Measurements from ENCODE around the gene GPR61.

Gene GPR61

GRCh38 chr1:109491372-109491771 lies 48.3 kb upstream of the GPR61 start:
- POLR2A ChIA-PET = interaction anchor here (1.5 kb wide), 1 partner anchor 41 kb away, joined by 7 read pairs; no protein-coding TSS in a partner anchor
- Histone ChIP-seq H3K9me3 (ENCODE audit: control insufficient read depth, insufficient read depth, low read depth, low read length) (no peaks in the 10 kb centered on the region), H3K27ac (ENCODE audit: extremely low read depth, low read depth, low read length) (no peak overlapping the region), H3K4me3 (ENCODE audit: low read depth, low read length) (no peak overlapping the region), H3K4me1 (ENCODE audit: control insufficient read depth, insufficient read depth, low read length) (no peaks in the 10 kb centered on the region), H3K36me3 (ENCODE audit: control insufficient read depth in 2 of 2, insufficient read depth in 1 of 2, low read length in 2 of 2) (peaks cover 0 to 64% of the 10 kb centered on the region in 2 experiments; a peak in 1 of 3 replicates)
- TF ChIP-seq ZNF521 (tag by site-specific recombination; IDR thresholded peaks at IDR 0.05) = no peak
- TF ChIP-seq GLIS1 (tag by site-specific recombination; IDR thresholded peaks at IDR 0.05) = no peak
- TF ChIP-seq, protein P1, sequence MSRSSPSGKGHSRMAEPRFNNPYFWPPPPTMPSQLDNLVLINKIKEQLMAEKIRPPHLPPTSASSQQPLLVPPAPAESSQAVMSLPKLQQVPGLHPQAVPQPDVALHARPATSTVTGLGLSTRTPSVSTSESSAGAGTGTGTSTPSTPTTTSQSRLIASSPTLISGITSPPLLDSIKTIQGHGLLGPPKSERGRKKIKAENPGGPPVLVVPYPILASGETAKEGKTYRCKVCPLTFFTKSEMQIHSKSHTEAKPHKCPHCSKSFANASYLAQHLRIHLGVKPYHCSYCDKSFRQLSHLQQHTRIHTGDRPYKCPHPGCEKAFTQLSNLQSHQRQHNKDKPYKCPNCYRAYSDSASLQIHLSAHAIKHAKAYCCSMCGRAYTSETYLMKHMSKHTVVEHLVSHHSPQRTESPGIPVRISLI (tag by site-specific recombination; IDR thresholded peaks at IDR 0.05) = no peak
- TF ChIP-seq ZNF514 (tag by site-specific recombination; IDR thresholded peaks at IDR 0.05) = no peak
- no peak for TF ChIP-seq ZNF426 (tag by site-specific recombination; IDR thresholded peaks at IDR 0.05)
- TF ChIP-seq ZNF488 (tag by site-specific recombination; IDR thresholded peaks at IDR 0.05) = no peak
- no peak for TF ChIP-seq ZNF837 (tag by site-specific recombination; IDR thresholded peaks at IDR 0.05)
- TF ChIP-seq ZNF211 (tag by site-specific recombination; IDR thresholded peaks at IDR 0.05; ENCODE audit: low read depth) = no peak
- no peak for TF ChIP-seq BCL11B (tag by site-specific recombination; IDR thresholded peaks at IDR 0.05; ENCODE audit: low read depth)
- no peak for TF ChIP-seq ZNF571 (tag by site-specific recombination; IDR thresholded peaks at IDR 0.05)
- TF ChIP-seq SETDB1 (IDR thresholded peaks at IDR 0.05; ENCODE audit: insufficient read length, low read length) = no peak
- TF ChIP-seq ZBTB44 (tag by site-specific recombination; IDR thresholded peaks at IDR 0.05) = no peak
- CTCF ChIA-PET = interaction anchor here (0.7 to 36.3 kb wide), 12 partner anchors 8 to 388 kb away, joined by 3 to 1152 read pairs (median 4); partner anchors contain the start of genes AMIGO1, ATXN7L2, GNAI3 and GPR61

DNA sequence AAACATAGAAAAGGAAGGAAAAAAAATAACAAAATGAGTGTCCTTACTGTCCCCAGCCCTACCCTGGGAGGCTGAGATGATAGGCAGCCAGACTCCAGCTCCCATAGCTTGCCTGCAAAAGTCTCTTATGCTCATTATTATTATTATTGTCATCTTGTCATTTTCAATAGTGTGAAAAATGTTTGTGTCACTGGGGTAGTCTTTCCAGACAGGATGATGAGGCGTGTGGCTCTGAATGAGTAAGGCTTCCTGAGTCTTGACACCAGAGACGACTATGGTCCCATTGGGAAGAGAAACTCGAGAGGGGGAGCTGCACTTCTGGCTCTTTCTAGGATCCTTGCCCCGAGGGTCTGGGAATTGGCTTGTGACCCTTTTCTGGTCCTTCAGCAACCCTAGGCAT lies 46.9 kb upstream of the GPR61 start:
- Histone ChIP-seq H3K4me3 (ENCODE audit: low read depth, low read length) (no peak overlapping the region), H3K27ac (ENCODE audit: extremely low read depth, low read depth, low read length) (no peak overlapping the region), H3K9me3 (ENCODE audit: control insufficient read depth, insufficient read depth, low read depth, low read length) (no peaks in the 10 kb centered on the region), H3K4me1 (ENCODE audit: control insufficient read depth, insufficient read depth, low read length) (no peaks in the 10 kb centered on the region), H3K36me3 (ENCODE audit: control insufficient read depth in 2 of 2, insufficient read depth in 1 of 2, low read length in 2 of 2) (peaks cover 0 to 71% of the 10 kb centered on the region in 2 experiments; a peak in 1 of 3 replicates)
- ChIA-PET CTCF (interaction anchor here (0.6 to 36.3 kb wide), 13 partner anchors 10 to 527 kb away, joined by 3 to 1152 read pairs (median 5); partner anchors contain the start of genes AMIGO1, AMPD2, ATXN7L2 and GNAT2), POLR2A (interaction anchor here (1.1 to 2.1 kb wide), 2 partner anchors 37 to 38 kb away, joined by 3 to 5 read pairs; no protein-coding TSS in a partner anchor)
- TF ChIP-seq SP3 (tag by site-specific recombination; IDR thresholded peaks at IDR 0.05) = no peak
- no peak for TF ChIP-seq ZNF416 (tag by site-specific recombination; IDR thresholded peaks at IDR 0.05)
- TF ChIP-seq YY2 (tag by site-specific recombination; IDR thresholded peaks at IDR 0.05) = no peak
- no peak for TF ChIP-seq REST (tag by site-specific recombination; IDR thresholded peaks at IDR 0.05)
- no peak for TF ChIP-seq ZNF404 (tag by site-specific recombination; IDR thresholded peaks at IDR 0.05)
- TF ChIP-seq ZNF174 (tag by site-specific recombination; IDR thresholded peaks at IDR 0.05) = no peak
- TF ChIP-seq OVOL3 (tag by site-specific recombination; IDR thresholded peaks at IDR 0.05) = no peak
- TF ChIP-seq ZNF146 (tag by site-specific recombination; IDR thresholded peaks at IDR 0.05) = no peak
- no peak for TF ChIP-seq ZNF629 (tag by site-specific recombination; IDR thresholded peaks at IDR 0.05)
- no peak for TF ChIP-seq ZNF280C (tag by site-specific recombination; IDR thresholded peaks at IDR 0.05)
- TF ChIP-seq ZNF394 (tag by site-specific recombination; IDR thresholded peaks at IDR 0.05; ENCODE audit: borderline replicate concordance) = no peak
- no peak for TF ChIP-seq ZNF768 (tag by site-specific recombination; IDR thresholded peaks at IDR 0.05)
- no peak for TF ChIP-seq BCL11A (tag by site-specific recombination; IDR thresholded peaks at IDR 0.05; ENCODE audit: low read depth)
- no peak for TF ChIP-seq ZNF366 (tag by site-specific recombination; conservative IDR thresholded peaks at IDR 0.05)
- no peak for TF ChIP-seq ZNF23 (tag by site-specific recombination; IDR thresholded peaks at IDR 0.05; ENCODE audit: borderline replicate concordance)
